Testis (tissue), 3 donors: ENCODE data around the gene NCEH1. TPM values are rescaled to one million over a fixed set of nuclear protein-coding genes. Genes with fewer than 3 reads are reported as not detected.

Source experiments
- DNase-seq: peaks from one replicate; pipeline ENCODE4 v3.0.0-alpha.2; 2019
- H3K27ac ChIP-seq, 2 donors: fragments of 200-600 bp; sonication (generic); one replicate each; pipeline ENCODE4 v1.5.1; 2019
- H3K27me3 ChIP-seq: fragments of 200-600 bp; sonication (generic); one replicate; pipeline ENCODE4 v1.5.1; 2019
- H3K36me3 ChIP-seq: fragments of 200-600 bp; sonication (generic); one replicate; pipeline ENCODE4 v1.5.1; 2017; ENCODE audit warnings: low read depth; ENCODE audit errors: missing control alignments
- H3K4me1 ChIP-seq: fragments of 200-600 bp; sonication (generic); one replicate; pipeline ENCODE4 v1.5.1; 2019
- H3K4me3 ChIP-seq, 2 donors: fragments of 200-600 bp; sonication (generic); one replicate each; pipeline ENCODE4 v1.5.1; 2017 to 2019
- H3K9me3 ChIP-seq: fragments of 200-600 bp; sonication (generic); one replicate; pipeline ENCODE4 v1.5.1; 2017
- POLR2A ChIP-seq: fragments of 450-650 bp; IDR thresholded peaks from one replicate; pipeline ENCODE4 v1.6.1; 2017; ENCODE audit warnings: antibody characterized with exemption, mild to moderate bottlenecking, moderate library complexity
- WGBS, 2 donors: methylation state at CpG; one replicate each; pipeline ENCODE4 v1.1.5; 2018; 5-methylcytosine and 5-hydroxymethylcytosine counted together
- intact Hi-C: fragments of 100-400 bp; cut with DNase I; formaldehyde crosslinking; loops from one replicate; pipeline ENCODE4 v1.15.1; 2023; ENCODE audit warnings: low total_unique reads
- polyA plus RNA-seq: library from polyadenylated mRNA; stranded (reverse); fragments of 350-450 nt; fragmentation: Illumina TruSeq; extraction: RNeasy Lipid Tissue Mini Kit (QIAGEN cat#74804); gene quantifications from one replicate; pipeline ENCODE4 v1.2.3, GENCODE V29; 2014; ENCODE audit warnings: low read depth, low replicate concordance; ENCODE audit not compliant: insufficient read depth
- total RNA-seq, 2 donors: library from RNA; depleted of rRNA; stranded (reverse); fragments of >200 nt; gene quantifications; one replicate each; pipeline ENCODE4 v1.2.3, GENCODE V29; 2016
- TF ChIP-seq, protein P1 (sequence below), 3 experiments: fragments of 450-650 bp in 2 of 3; fragments of 200-600 bp in 1 of 3; sonication (generic) in 1 of 3; IDR thresholded peaks; one replicate each; pipeline ENCODE4 v1.5.1; 2016 to 2019; ENCODE audit warnings: antibody characterized with exemption in 3 of 3, mild to moderate bottlenecking in 2 of 3, moderate library complexity in 1 of 3

The NCEH1 gene
- total and polyA plus RNA-seq, 3 donors from 2014 or later, result 3.2 to 3.8 (median 3.3) TPM

- intact Hi-C loops, result no loop called here
- WGBS, 2 donors, result 93 to 99% methylated on average over 6 of the region's 6 CpGs
- Histone ChIP-seq H3K4me1 (no peaks in the 10 kb centered on the region), H3K36me3 (no peaks in the 10 kb centered on the region), H3K4me3 (no peak overlapping the region), H3K27ac (no peak overlapping the region), H3K27me3 (no peaks in the 10 kb centered on the region), H3K9me3 (no peaks in the 10 kb centered on the region)
- DNase-seq, result no peak
- TF ChIP-seq, protein P1, sequence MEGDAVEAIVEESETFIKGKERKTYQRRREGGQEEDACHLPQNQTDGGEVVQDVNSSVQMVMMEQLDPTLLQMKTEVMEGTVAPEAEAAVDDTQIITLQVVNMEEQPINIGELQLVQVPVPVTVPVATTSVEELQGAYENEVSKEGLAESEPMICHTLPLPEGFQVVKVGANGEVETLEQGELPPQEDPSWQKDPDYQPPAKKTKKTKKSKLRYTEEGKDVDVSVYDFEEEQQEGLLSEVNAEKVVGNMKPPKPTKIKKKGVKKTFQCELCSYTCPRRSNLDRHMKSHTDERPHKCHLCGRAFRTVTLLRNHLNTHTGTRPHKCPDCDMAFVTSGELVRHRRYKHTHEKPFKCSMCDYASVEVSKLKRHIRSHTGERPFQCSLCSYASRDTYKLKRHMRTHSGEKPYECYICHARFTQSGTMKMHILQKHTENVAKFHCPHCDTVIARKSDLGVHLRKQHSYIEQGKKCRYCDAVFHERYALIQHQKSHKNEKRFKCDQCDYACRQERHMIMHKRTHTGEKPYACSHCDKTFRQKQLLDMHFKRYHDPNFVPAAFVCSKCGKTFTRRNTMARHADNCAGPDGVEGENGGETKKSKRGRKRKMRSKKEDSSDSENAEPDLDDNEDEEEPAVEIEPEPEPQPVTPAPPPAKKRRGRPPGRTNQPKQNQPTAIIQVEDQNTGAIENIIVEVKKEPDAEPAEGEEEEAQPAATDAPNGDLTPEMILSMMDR (IDR thresholded peaks at IDR 0.05), result no peak
- TF ChIP-seq POLR2A, result no peak
Measured at GRCh38 chr3:172617013-172617706, 93.7 kb downstream of the NCEH1 start.

GRCh38 chr3:172616031-172616461 lies 94.8 kb downstream of the NCEH1 start:
- H3K4me1 ChIP-seq, result no peaks in the 10 kb centered on the region
- intact Hi-C loops, result no loop called here
- TF ChIP-seq, protein P1 (IDR thresholded peaks at IDR 0.05), result no peak
- TF ChIP-seq POLR2A, result no peak
- no peak overlapping the region for H3K4me3 ChIP-seq
- H3K36me3 ChIP-seq, result no peaks in the 10 kb centered on the region
- 68 to 93% methylated on average over 1 of the region's 1 CpG for WGBS, 2 donors
- H3K27me3 ChIP-seq, result no peaks in the 10 kb centered on the region
- no peak overlapping the region for H3K27ac ChIP-seq
- no peaks in the 10 kb centered on the region for H3K9me3 ChIP-seq
- no peak for DNase-seq

- no peaks in the 10 kb centered on the region for H3K9me3 ChIP-seq
- no peak overlapping the region for H3K27ac ChIP-seq
- TF ChIP-seq, protein P1 (IDR thresholded peaks at IDR 0.05), result no peak
- no peak for TF ChIP-seq POLR2A
- intact Hi-C loops, result no loop called here
- H3K4me3 ChIP-seq, result no peak overlapping the region
- 93 to 94% methylated on average over 5 of the region's 5 CpGs for WGBS, 2 donors
- H3K36me3 ChIP-seq, result no peaks in the 10 kb centered on the region
- H3K27me3 ChIP-seq, result no peaks in the 10 kb centered on the region
- no peak for DNase-seq
- H3K4me1 ChIP-seq, result no peaks in the 10 kb centered on the region
Measured at GRCh38 chr3:172615296-172615695, 95.6 kb downstream of the NCEH1 start.

DNA sequence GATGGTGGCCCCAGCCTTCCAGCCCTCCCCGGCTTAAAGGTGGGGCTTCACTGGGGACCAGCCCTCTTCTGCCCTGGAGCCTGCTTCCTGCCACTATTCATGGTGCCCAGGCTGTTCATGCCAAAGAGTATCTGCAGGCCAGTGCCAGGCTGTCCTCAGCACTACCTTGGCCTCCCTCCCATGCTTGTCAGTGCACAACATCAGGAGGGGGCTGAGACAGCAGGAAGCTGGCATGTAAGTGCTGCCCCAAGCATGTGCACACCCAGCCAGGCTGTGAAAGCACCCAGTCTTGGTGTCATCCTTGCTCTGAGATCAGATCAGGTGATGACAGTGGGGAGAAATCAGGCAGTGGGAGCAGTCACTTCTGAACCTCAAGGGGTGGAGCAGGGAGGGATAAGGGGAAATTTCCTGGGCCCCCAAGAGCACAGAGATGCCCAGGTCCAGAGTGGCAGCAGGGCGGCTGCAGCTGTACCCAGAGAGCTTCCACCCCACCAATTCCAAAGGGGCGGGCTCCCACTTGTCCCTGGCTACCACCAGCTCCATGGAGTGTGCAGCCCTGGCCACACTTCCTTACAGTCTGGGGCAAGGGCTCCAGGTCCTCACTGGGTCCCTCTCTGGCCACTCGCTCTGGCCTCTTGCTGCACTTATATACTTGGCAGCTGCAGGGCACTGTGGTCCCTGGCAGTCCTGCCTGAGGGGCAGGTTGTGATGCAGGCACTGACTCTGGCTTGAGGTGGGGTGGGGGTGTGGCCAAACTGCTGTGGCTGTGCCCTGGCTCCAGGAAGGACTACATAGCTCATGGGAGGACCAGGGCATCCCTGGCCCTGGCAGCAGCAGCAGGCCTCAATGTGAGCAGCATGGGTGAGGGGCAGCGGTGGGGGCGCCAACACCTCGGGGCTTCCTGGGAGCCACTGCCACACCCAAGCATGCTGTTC lies 96.3 kb downstream of the NCEH1 start:
- H3K4me1 ChIP-seq, result no peaks in the 10 kb centered on the region
- no peaks in the 10 kb centered on the region for H3K27me3 ChIP-seq
- H3K9me3 ChIP-seq, result no peaks in the 10 kb centered on the region
- H3K36me3 ChIP-seq, result no peaks in the 10 kb centered on the region
- TF ChIP-seq POLR2A, result no peak
- TF ChIP-seq, protein P1 (IDR thresholded peaks at IDR 0.05), result no peak
- intact Hi-C loops, result no loop called here
- no peak overlapping the region for H3K4me3 ChIP-seq
- 92 to 93% methylated on average over 5 to 7 of the region's 7 CpGs for WGBS, 2 donors
- H3K27ac ChIP-seq, result no peak overlapping the region
- no peak for DNase-seq
